Endothelial cell of umbilical vein (primary cell): ENCODE results near the gene SAV1. TPM values are rescaled to one million over a fixed set of nuclear protein-coding genes. Genes with fewer than 3 reads are reported as not detected.

Experiments
- BruUV-seq: library from RNA; stranded (reverse); fragments of 400-500 nt; replicated peaks from 2 replicates; lab custom pipeline; 2021; lab: Mats Ljungman, UMichigan
- CTCF ChIA-PET: fragments of 300-600, 350-600 bp; sonication (Branson Sonifier 250); formaldehyde crosslinking; loops from one replicate; lab custom pipeline; 2021; ENCODE audit warnings: antibody characterized with exemption, inconsistent platforms; lab: Charles Lee
- POLR2A ChIA-PET: fragments of 300-600, 350-600 bp; sonication (Branson Sonifier 250); formaldehyde crosslinking; loops from one replicate; lab custom pipeline; 2021; ENCODE audit warnings: antibody characterized with exemption, inconsistent platforms; lab: Charles Lee
- DNase-seq: peaks from one replicate; pipeline ENCODE4 v3.0.0-alpha.2; 2011; ENCODE audit warnings: low read depth, low spot score
- FAIRE-seq: peaks from 2 replicates; lab custom pipeline; 2011; peaks lifted over from hg19 to GRCh38; lab: Jason Lieb, UNC
- H2AFZ ChIP-seq: 2 replicates; pipeline ENCODE4 v1.6.0; 2012; ENCODE audit warnings: low read depth, low read length, control low read depth, inconsistent platforms
- H3K27ac ChIP-seq: 2 replicates; pipeline ENCODE4 v1.5.1; 2011; ENCODE audit warnings: low read depth, mild to moderate bottlenecking, control low read depth, low read length, moderate library complexity; ENCODE audit not compliant: insufficient read depth
- H3K27me3 ChIP-seq, 2 experiments: 2 replicates each; pipeline versions ENCODE4 v1.6.0 to v1.6.1; 2011; ENCODE audit warnings: low read length in 2 of 2, mixed read lengths in 1 of 2; ENCODE audit not compliant: control insufficient read depth in 2 of 2, insufficient read depth in 2 of 2
- H3K36me3 ChIP-seq, 2 experiments: 2 replicates in 1 of 2; 3 replicates in 1 of 2; pipeline ENCODE4 v1.5.1; 2011; ENCODE audit warnings: low read length in 2 of 2, mild to moderate bottlenecking in 1 of 2, moderate library complexity in 1 of 2; ENCODE audit not compliant: control insufficient read depth in 2 of 2, insufficient read depth in 2 of 2; ENCODE audit errors: extremely low read depth in 1 of 2
- H3K4me1 ChIP-seq: 3 replicates; pipeline ENCODE4 v1.5.1; 2011; ENCODE audit warnings: mild to moderate bottlenecking, low read length; ENCODE audit not compliant: control insufficient read depth, insufficient read depth; ENCODE audit errors: extremely low read depth
- H3K4me2 ChIP-seq: 2 replicates; pipeline ENCODE4 v1.6.1; 2011; ENCODE audit warnings: low read length, control low read depth, mixed read lengths; ENCODE audit not compliant: insufficient read depth
- H3K4me3 ChIP-seq, 3 experiments: fragments of 200-600 bp in 1 of 3; sonication (generic), shearing (Covaris generic) in 1 of 3; replicated peaks in 1 of 3; 2 replicates each; pipeline ENCODE4 v1.5.1; 2011 to 2016; ENCODE audit warnings: control low read depth in 3 of 3, low read length in 3 of 3, mild to moderate bottlenecking in 2 of 3, inconsistent platforms in 1 of 3, low read depth in 1 of 3, moderate library complexity in 1 of 3; ENCODE audit not compliant: insufficient read depth in 1 of 3
- H3K79me2 ChIP-seq: 2 replicates; pipeline ENCODE4 v1.6.0; 2012; ENCODE audit warnings: low read length, inconsistent platforms; ENCODE audit not compliant: control insufficient read depth, insufficient read depth
- H3K9ac ChIP-seq: replicated peaks from 2 replicates; pipeline ENCODE3; 2011; ENCODE audit warnings: low read length, control low read depth; ENCODE audit not compliant: insufficient read depth; ENCODE audit errors: extremely low read depth
- H3K9me1 ChIP-seq: replicated peaks from 3 replicates; pipeline ENCODE4 v1.6.0; 2011; ENCODE audit warnings: mild to moderate bottlenecking, low read length; ENCODE audit not compliant: control insufficient read depth, insufficient read depth; ENCODE audit errors: extremely low read depth
- H3K9me3 ChIP-seq: replicated peaks from 2 replicates; pipeline ENCODE4 v1.5.1; 2012; ENCODE audit warnings: low read length, inconsistent platforms; ENCODE audit not compliant: control insufficient read depth, insufficient read depth
- H4K20me1 ChIP-seq: replicated peaks from 2 replicates; pipeline ENCODE3; 2011; ENCODE audit warnings: mild to moderate bottlenecking, low read length; ENCODE audit not compliant: control insufficient read depth, insufficient read depth; ENCODE audit errors: extremely low read depth
- CTCF ChIP-seq, 2 donors: IDR thresholded peaks; 1 replicate in 1 of 2; 2 replicates in 1 of 2; pipeline ENCODE4 v1.5.1; 2011; ENCODE audit warnings: low read length in 2 of 2, mild to moderate bottlenecking in 2 of 2, moderate library complexity in 2 of 2, control low read depth in 1 of 2, inconsistent platforms in 1 of 2, low read depth in 1 of 2; ENCODE audit not compliant: insufficient read depth in 1 of 2; ENCODE audit errors: extremely low read depth in 1 of 2
- EZH2 ChIP-seq: IDR thresholded peaks from 2 replicates; pipeline ENCODE4 v1.6.1; 2012; ENCODE audit warnings: borderline replicate concordance, low read depth, mild to moderate bottlenecking, moderate library complexity, low read length, inconsistent platforms; ENCODE audit not compliant: severe bottlenecking
- FOS ChIP-seq: IDR thresholded peaks from 2 replicates; pipeline ENCODE4 v1.6.1; 2011; ENCODE audit warnings: mild to moderate bottlenecking, low read length, moderate library complexity, borderline replicate concordance; ENCODE audit not compliant: insufficient read depth
- GATA2 ChIP-seq: IDR thresholded peaks from 2 replicates; pipeline ENCODE4 v1.7.0; 2011; ENCODE audit warnings: low read depth, mild to moderate bottlenecking, moderate library complexity, mixed read lengths, low read length; ENCODE audit not compliant: insufficient read length, insufficient read depth
- JUN ChIP-seq: IDR thresholded peaks from 2 replicates; pipeline ENCODE4 v1.6.1; 2011; ENCODE audit warnings: borderline replicate concordance, low read depth; ENCODE audit not compliant: insufficient read length, insufficient read depth
- MAX ChIP-seq: IDR thresholded peaks from 2 replicates; pipeline ENCODE4 v1.6.1; 2011; ENCODE audit not compliant: insufficient read depth, insufficient read length
- MYC ChIP-seq: IDR thresholded peaks from one replicate; pipeline ENCODE4 v1.6.1; 2011; ENCODE audit warnings: mild to moderate bottlenecking, low read depth, low read length
- POLR2A ChIP-seq: IDR thresholded peaks from 2 replicates; pipeline ENCODE4 v1.6.1; 2012; ENCODE audit warnings: low read depth, mild to moderate bottlenecking, control low read depth, low read length
- POLR2AphosphoS5 ChIP-seq: IDR thresholded peaks from 2 replicates; pipeline ENCODE4 v1.6.1; 2012; ENCODE audit warnings: low read depth, mild to moderate bottlenecking, control low read depth, low read length, moderate library complexity; ENCODE audit not compliant: insufficient read depth
- dilution Hi-C: fragments of 300-500 bp; cut with MboI; formaldehyde crosslinking; loops from one replicate; pipeline ENCODE4 v1.15.0; 2019; ENCODE audit warnings: low sequenced_read_pairs; ENCODE audit not compliant: extremely low pct_ligation_motif_present
- intact Hi-C: fragments of 100-400 bp; cut with micrococcal nuclease; formaldehyde crosslinking; loops from one replicate; pipeline ENCODE4 v1.10.0; 2022
- polyA plus RNA-seq, 4 experiments: library from polyadenylated mRNA; depleted of rRNA in 3 of 4; stranded (reverse) in 3 of 4; unstranded in 1 of 4; fragments of >200 nt; gene quantifications; 2 replicates each; pipeline versions ENCODE4 v1.2.1 to v1.2.3, GENCODE V29; 2011 to 2012; ENCODE audit warnings: missing spikeins in 1 of 4
- total RNA-seq: library from RNA; stranded (reverse); gene quantifications from 2 replicates; pipeline ENCODE4 v1.2.3, GENCODE V29; 2021

SAV1 gene
- total and polyA plus RNA-seq, 2 donors (not counting 3 experiments of a cell fraction or from before 2014, with no cell fraction given), result 7.1 to 31.0 TPM

- H4K20me1 ChIP-seq, result no peaks in the 10 kb centered on the region
- dilution Hi-C loops (no loop called here), intact Hi-C loops (no loop called here)
- TF ChIP-seq FOS, result no peak
- TF ChIP-seq MAX, result no peak
- H3K9me1 ChIP-seq, result peaks cover 2% of the 10 kb centered on the region
- BruUV-seq, result no TSS peak
- H3K9ac ChIP-seq, result no peak overlapping the region
- H3K79me2 ChIP-seq, result no peaks in the 10 kb centered on the region
- DNase-seq (no peak), FAIRE-seq (no peak)
- POLR2A ChIA-PET, result no interaction called here
- no peak overlapping the region for H3K4me3 ChIP-seq
- H3K9me3 ChIP-seq, result no peaks in the 10 kb centered on the region
- no peaks in the 10 kb centered on the region for H3K27me3 ChIP-seq
- H3K4me1 ChIP-seq, result peaks cover 7% of the 10 kb centered on the region
- no peaks in the 10 kb centered on the region for H3K36me3 ChIP-seq
- CTCF ChIA-PET, result interaction anchor here (1.3 to 1.9 kb wide), 2 partner anchors 10 to 183 kb away, joined by 3 to 7 read pairs; no protein-coding TSS in a partner anchor
- no peak overlapping the region for H3K27ac ChIP-seq
- H2AFZ ChIP-seq, result no peak overlapping the region
- no peak overlapping the region for H3K4me2 ChIP-seq
Observed at GRCh38 chr14:50594577-50595316, 73.4 kb downstream of the SAV1 start.

- no peak for DNase-seq
- no peaks in the 10 kb centered on the region for H3K9me3 ChIP-seq
- no peaks in the 10 kb centered on the region for H3K36me3 ChIP-seq
- dilution Hi-C loops (no loop called here), intact Hi-C loops (no loop called here)
- H2AFZ ChIP-seq, result peak overlapping the region; percentile 42
- no peak overlapping the region for H3K27ac ChIP-seq
- peaks cover 7% of the 10 kb centered on the region for H3K4me1 ChIP-seq
- H3K4me2 ChIP-seq, result peak overlapping the region; percentile 24
- no peak overlapping the region for H3K9ac ChIP-seq
- no peaks in the 10 kb centered on the region for H3K79me2 ChIP-seq
- no peaks in the 10 kb centered on the region for H4K20me1 ChIP-seq
- no peak for FAIRE-seq
- BruUV-seq, result no TSS peak
- TF ChIP-seq POLR2AphosphoS5, result no peak
- TF ChIP-seq CTCF (IDR thresholded peaks at IDR 0.05; ENCODE audit: extremely low read depth in 1 of 2, insufficient read depth in 1 of 2, low read depth in 1 of 2, low read length in 2 of 2), result no peak
- no peak for TF ChIP-seq EZH2
- TF ChIP-seq GATA2, result no peak
- no peak for TF ChIP-seq FOS
- no peak for TF ChIP-seq POLR2A
- TF ChIP-seq MAX, result no peak
- TF ChIP-seq JUN, result no peak
- TF ChIP-seq MYC, result no peak
- CTCF ChIA-PET, result interaction anchor here (1.2 kb wide), 1 partner anchor 10 kb away, joined by 5 read pairs; no protein-coding TSS in a partner anchor
- no peak overlapping the region for H3K4me3 ChIP-seq
- H3K9me1 ChIP-seq, result peaks cover 2% of the 10 kb centered on the region
- POLR2A ChIA-PET, result no interaction called here
- no peaks in the 10 kb centered on the region for H3K27me3 ChIP-seq
Observed at GRCh38 chr14:50590464-50590863, 77.6 kb downstream of the SAV1 start.
